ENCODE data around the gene COX8A.

COX8A gene

GRCh38 chr11:64019106-64020037 is 45.0 kb downstream of the COX8A start:
- DNase-seq (ENCODE audit: low read depth in 2 of 3, low spot score in 2 of 3): no peak

GRCh38 chr11:64020976-64021756 is 46.7 kb downstream of the COX8A start:
- DNase-seq (ENCODE audit: low read depth in 2 of 3, low spot score in 2 of 3): no peak

GRCh38 chr11:64021757-64022093 is 47.3 kb downstream of the COX8A start:
- no peak for DNase-seq (ENCODE audit: low read depth in 2 of 3, low spot score in 2 of 3)

- DNase-seq (ENCODE audit: low read depth in 2 of 3, low spot score in 2 of 3): no peak
These were observed 47.8 kb downstream of the COX8A start for GRCh38 chr11:64022125-64022784.

- DNase-seq (ENCODE audit: low read depth in 2 of 3, low spot score in 2 of 3): no peak
These were observed 49.6 kb downstream of the COX8A start for GRCh38 chr11:64023712-64024710.

- no peak for DNase-seq (ENCODE audit: low read depth in 2 of 3, low spot score in 2 of 3)
These were observed 50.8 kb downstream of the COX8A start for GRCh38 chr11:64025205-64025604.
